T-helper 17 cell (primary cell): ENCODE results near the gene BCAS4. TPM values are rescaled to one million over a fixed set of nuclear protein-coding genes. Genes with fewer than 3 reads are reported as not detected.
"Not testable (repeated sequence)": the region's sequence is repeated elsewhere in the genome, so short reads cannot be mapped to it uniquely, and the experiment has no call there.

ENCODE experiments used
- ATAC-seq: fragments of 150-1000 bp; cut with Tn5 transposase; 2 replicates; pipeline ENCODE4 v1.10.0; 2021; ENCODE audit warnings: mild to moderate bottlenecking, moderate library complexity
- DNase-seq, 3 donors: peaks; one replicate each; pipeline versions ENCODE4 v3.0.0 to v3.0.0-alpha.2; 2020 to 2021
- H3K9me3 ChIP-seq: one replicate; pipeline ENCODE4 v1.7.0; 2013; ENCODE audit warnings: low read length, mild to moderate bottlenecking; ENCODE audit not compliant: control insufficient read depth, poor library complexity, severe bottlenecking
- H3K27ac Mint-ChIP-seq: one replicate; pipeline ENCODE4 v1.8.0; 2022; ENCODE audit warnings: mild to moderate bottlenecking, moderate library complexity, mixed read lengths
- H3K27me3 Mint-ChIP-seq: one replicate; pipeline ENCODE4 v1.8.0; 2022; ENCODE audit warnings: mixed read lengths
- H3K36me3 Mint-ChIP-seq: one replicate; pipeline ENCODE4 v1.8.0; 2022; ENCODE audit warnings: low read depth, mixed read lengths
- H3K4me1 Mint-ChIP-seq: one replicate; pipeline ENCODE4 v1.8.0; 2022; ENCODE audit warnings: mild to moderate bottlenecking, mixed read lengths
- H3K4me3 Mint-ChIP-seq: one replicate; pipeline ENCODE4 v1.8.0; 2022; ENCODE audit warnings: mild to moderate bottlenecking, moderate library complexity, mixed read lengths
- total RNA-seq, 4 donors: library from RNA in 2 of 4; stranded (reverse) in 2 of 4; gene quantifications; one replicate each; pipeline ENCODE4 v1.2.3 and lab custom pipeline; 2022 to 2026

BCAS4 gene
- total RNA-seq, 2 donors from 2014 or later, result 8.0 to 8.5 TPM

DNA sequence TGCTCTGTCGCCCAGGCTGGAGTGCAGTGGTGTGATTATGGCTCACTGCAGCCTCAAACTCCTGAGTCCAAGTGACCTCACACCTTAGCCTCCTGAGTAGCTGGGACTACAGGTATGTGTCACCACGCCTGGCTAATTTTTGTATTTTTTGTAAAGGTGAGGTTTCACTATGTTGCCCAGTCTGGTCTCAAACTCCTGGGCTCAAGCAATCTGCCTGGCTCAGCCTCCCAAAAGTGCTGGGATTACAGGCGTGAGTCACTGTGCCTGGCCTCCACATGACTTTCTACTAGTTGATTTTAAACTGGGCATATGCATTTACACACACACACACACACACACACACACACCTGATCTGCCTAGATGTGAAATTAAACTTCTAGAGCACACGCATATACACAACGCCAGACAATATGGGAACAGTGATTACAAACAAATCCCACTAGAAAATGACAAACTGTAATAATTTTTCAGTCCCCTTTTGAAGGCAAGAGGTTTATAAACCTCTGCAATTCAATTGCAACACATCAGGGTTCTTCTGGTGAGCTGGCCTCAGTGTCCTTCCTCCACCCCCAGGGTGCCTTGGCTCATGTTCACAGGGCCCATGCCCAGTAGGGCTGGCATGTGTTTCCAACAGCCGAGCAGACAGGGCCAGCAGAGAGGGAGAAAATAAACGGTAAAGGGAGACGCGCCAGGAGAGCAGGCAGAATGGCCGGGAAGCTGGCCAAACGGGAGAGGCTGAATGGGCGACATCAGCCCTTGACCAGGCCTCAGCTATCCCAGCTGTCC, 32.2 kb upstream of the BCAS4 start:
- no peaks in the 10 kb centered on the region for H3K4me1 Mint-ChIP-seq
- peaks cover 12% of the 10 kb centered on the region for H3K27me3 Mint-ChIP-seq
- H3K9me3 ChIP-seq, result no peaks in the 10 kb centered on the region
- H3K27ac Mint-ChIP-seq, result no peak overlapping the region
- no peaks in the 10 kb centered on the region for H3K36me3 Mint-ChIP-seq
- no peak overlapping the region for H3K4me3 Mint-ChIP-seq
- no peak for DNase-seq
- no peak for ATAC-seq

DNA sequence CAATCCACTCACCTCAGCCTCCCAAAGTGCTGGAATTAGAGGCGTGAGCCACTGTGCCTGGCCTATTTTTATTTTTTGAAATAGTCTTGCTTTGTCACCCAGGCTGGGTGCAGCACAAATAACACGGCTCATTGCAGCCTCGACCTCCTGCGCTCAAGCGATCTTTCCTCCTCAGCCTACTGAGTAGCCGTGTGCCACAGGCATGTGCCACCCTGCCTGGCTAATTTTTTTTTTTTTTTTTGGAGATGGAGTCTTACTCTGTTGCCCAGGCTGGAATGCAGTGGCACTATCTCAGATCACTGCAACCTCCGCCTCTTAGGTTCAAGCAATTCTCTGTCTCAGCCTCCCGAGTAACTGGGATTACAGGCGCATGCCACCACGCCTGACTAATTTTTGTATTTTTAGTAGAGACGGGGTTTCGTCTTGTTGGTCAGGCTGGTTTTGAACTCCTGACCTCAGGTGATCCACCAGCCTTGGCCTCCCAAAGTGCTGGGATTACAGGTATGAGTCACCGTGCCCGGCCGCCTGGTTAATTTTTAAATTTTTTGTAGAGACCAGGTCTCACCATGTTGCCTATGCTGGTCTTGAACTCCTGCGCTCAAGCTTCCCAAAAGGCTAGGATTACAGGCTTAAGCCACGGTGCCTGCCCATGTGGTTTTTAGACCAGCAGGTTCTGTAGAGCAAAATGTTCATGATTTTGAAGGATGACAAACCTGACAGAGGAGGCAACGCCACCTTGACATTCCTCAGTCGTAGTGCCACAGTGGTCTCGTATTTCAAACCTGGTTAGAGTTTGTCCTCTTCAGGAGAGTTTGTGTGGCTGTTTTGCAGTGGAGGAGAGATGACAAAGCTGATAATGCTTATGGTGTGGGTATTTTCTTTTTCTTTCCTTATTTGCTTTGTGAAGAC, 31.1 kb upstream of the BCAS4 start:
- H3K27me3 Mint-ChIP-seq, result peaks cover 16% of the 10 kb centered on the region
- H3K9me3 ChIP-seq, H3K4me3 Mint-ChIP-seq, ATAC-seq, H3K4me1 Mint-ChIP-seq, DNase-seq, H3K36me3 Mint-ChIP-seq, H3K27ac Mint-ChIP-seq: not testable (repeated sequence)

DNA sequence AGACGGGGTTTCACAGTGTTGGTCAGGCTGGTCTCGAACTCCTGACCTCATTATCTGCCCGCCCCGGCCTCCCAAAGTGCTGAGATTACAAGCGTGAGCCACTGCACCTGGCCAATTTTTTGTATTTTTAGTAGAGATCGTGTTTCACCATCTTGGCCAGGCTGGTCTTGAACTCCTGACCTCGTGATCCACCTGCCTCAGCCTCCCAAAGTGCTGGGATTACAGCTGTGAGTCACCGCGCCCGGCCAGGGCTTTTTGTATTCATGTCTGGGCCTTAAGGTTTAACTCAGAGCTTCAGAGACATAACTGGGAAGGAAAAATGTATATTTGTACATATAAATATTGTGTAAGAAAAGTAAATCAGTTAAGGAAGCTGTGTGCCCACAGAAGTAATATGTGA, 29.6 kb upstream of the BCAS4 start:
- H3K4me1 Mint-ChIP-seq, H3K27ac Mint-ChIP-seq, H3K36me3 Mint-ChIP-seq, DNase-seq, ATAC-seq, H3K9me3 ChIP-seq, H3K4me3 Mint-ChIP-seq: not testable (repeated sequence)
- H3K27me3 Mint-ChIP-seq, result peaks cover 16% of the 10 kb centered on the region

DNA sequence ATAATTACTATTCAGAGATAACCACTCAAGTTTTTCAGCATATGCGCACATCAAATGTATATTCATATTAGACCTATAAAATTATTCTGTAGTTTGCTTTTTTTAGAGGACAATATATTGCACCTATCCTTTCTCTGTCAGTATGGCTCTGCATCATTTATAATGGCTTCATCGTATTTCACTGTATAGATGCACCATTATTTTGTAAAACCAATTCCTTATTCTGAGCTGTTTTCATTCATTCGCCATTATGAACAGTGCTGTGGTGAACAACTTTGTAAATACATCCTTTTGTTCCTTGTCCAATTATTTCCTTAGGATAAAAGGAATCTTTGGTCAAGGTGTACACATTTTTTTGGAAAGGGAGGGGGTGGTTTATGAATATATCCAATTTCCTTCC, 29.2 kb upstream of the BCAS4 start:
- no peaks in the 10 kb centered on the region for H3K36me3 Mint-ChIP-seq
- H3K4me3 Mint-ChIP-seq, result no peak overlapping the region
- ATAC-seq (no peak), DNase-seq (no peak)
- H3K4me1 Mint-ChIP-seq, result no peaks in the 10 kb centered on the region
- no peaks in the 10 kb centered on the region for H3K9me3 ChIP-seq
- no peak overlapping the region for H3K27ac Mint-ChIP-seq
- peaks cover 16% of the 10 kb centered on the region for H3K27me3 Mint-ChIP-seq

DNA sequence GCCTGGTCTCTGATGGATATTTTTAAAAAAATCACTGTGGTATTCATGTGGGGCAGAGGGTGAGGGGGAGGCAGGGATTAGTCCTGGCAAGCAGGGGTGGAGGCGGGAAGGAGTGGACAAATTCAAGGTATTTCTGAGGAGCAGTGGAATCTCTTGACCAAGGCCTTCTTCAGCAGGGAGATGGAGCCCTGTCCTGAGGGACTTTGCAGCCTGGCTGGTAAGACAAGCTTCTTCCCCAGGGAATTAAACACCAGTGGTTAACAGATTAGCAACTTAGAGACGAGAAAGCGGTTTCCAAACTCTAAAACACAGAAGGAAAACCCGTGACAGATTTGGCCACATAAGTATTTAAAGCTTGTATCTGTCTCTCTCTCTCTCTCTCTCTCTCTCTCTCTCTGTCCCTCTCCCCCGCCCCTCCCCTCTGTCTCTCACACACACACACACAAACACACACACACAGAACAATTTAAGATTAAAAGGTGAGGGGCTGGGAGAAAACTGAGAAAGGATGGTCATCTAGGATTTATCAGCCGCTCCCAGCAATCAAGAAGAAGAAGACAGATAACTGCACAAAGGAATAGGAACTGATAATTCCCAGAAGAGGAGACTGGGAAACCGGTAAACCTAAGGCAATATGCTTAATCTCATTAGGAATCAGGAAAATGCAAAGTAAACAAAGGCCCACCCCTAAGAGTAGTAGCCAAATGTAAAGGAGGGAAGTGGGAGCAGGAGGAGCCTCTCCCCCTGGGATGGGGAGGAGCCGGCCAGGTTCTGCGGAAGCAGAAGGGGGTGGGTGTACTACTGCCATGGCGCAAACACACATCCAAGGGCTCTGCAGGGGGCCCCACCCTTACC, 27.7 kb upstream of the BCAS4 start:
- not testable (repeated sequence) for H3K9me3 ChIP-seq, H3K4me1 Mint-ChIP-seq, DNase-seq, ATAC-seq, H3K27ac Mint-ChIP-seq, H3K36me3 Mint-ChIP-seq, H3K4me3 Mint-ChIP-seq
- peaks cover 16% of the 10 kb centered on the region for H3K27me3 Mint-ChIP-seq

DNA sequence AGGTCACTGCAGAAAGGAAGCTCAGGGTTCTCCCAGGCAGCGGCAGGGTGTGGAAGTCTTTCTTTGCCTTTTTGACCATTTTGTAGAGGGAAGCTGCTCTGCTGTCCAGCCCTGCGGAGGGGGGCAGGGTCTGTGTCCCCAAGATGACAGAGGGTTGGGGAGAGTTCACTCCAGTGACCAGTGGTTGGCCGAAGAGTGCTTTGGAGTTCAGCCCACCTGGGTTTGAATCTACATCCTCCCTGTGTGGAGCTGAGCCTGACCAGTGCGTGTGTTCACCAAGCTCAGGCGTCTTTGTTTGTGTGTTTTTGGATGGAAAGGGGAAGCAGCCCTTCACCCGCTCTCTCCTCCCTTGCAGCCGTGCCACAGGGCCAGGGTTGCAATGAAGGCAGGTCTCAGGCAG, 25.9 kb upstream of the BCAS4 start:
- peaks cover 16% of the 10 kb centered on the region for H3K27me3 Mint-ChIP-seq
- H3K9me3 ChIP-seq, H3K36me3 Mint-ChIP-seq, H3K27ac Mint-ChIP-seq, DNase-seq, H3K4me3 Mint-ChIP-seq, ATAC-seq, H3K4me1 Mint-ChIP-seq: not testable (repeated sequence)

DNA sequence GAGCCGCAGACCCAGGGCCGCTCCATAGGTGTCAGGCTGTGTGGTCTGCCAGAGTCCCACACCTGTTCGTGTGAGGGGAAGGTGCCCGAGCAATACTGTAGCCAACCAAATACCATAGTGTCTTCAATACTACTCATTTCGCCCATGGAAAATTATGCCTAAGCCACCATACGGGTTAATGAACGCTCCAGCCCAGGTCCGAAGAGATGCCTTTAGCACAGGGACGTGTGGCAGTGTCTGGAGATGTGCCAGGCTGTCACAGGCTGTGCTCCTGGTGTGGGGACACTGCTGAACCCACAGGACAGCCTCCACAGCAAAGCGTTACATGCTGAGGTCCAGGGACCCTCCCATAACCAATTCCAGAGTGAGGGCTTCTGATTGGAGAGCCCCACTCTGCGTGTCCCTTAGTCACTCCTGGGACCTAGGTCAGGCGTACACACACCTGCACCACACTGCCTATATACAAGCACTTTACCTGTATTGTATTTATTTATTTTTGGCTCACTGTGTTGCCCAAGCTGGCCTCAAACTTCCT, 25.2 kb upstream of the BCAS4 start:
- H3K27ac Mint-ChIP-seq, H3K36me3 Mint-ChIP-seq, H3K9me3 ChIP-seq, H3K4me3 Mint-ChIP-seq, H3K4me1 Mint-ChIP-seq, DNase-seq, ATAC-seq: not testable (repeated sequence)
- H3K27me3 Mint-ChIP-seq, result peaks cover 16% of the 10 kb centered on the region

DNA sequence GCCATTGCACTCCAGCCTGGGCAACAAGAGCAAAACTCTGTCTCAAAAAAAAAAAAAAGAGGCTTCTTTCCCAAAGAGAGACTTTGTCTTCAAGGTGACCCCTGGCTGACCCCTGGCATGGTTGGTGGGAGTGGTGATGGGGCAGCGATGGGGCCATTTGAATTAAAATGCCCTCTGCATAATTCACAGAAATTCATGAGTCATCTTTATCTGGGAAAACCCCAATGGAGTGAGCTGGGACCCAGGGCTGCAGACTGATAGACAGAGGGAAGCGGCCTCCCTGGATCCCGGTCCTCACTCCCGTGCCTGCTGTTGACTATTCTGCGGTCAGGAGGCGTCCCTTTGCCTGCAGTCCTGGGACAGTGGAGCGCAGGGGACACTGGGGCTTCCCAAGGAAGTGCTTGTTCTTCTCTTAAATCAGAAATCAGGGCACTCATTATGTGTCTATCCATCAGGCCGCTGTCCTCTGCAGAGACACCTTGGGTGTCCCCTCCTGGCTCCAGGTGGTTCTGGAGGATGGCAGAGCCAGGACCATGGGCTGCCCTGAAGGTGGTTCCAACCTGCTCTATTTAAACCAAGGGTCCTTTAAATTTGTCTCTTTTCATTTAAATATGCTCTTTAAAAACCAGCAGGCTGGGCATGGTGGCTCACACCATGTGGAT, 23.3 kb upstream of the BCAS4 start:
- not testable (repeated sequence) for DNase-seq, H3K36me3 Mint-ChIP-seq, ATAC-seq, H3K9me3 ChIP-seq, H3K4me3 Mint-ChIP-seq, H3K4me1 Mint-ChIP-seq, H3K27ac Mint-ChIP-seq
- peaks cover 15% of the 10 kb centered on the region for H3K27me3 Mint-ChIP-seq

DNA sequence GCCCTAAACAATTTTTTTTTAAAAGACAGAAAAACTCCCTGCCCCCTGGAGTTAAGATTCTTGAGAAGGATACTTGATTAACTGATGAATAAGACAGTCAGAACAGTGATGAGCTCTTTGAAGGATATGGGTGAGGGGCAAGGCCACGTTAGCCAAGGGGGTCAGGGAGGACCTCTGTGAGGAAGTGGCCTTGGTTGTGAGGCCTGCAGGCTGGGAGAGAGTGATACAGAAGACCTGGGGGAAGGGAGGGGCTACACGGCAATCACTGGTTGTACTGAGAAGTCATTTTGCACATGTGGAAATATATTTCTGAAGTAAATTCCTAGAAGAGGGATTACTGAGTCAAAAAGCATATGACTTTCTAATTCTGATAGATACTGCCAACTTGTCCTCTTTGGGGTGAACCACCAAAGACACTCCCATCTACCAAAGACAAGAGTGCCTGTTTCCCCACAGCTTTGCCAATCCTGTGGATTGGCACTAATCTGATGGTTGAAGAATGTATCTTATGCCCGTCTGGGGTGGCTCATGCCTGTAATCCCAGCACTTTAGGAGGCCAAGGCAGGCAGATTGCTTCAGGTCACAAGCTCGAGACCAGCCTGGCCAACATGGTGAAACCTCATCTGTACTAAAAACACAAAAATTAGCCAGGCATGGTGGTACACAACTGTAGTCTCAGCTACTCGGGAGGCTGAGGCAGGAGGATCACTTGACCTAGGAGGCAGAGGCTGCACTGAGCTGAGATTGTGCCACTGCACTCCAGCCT, 22.3 kb upstream of the BCAS4 start:
- Mint-ChIP-seq H3K36me3 (no peaks in the 10 kb centered on the region), H3K27ac (no peak overlapping the region), H3K27me3 (peaks cover 4% of the 10 kb centered on the region), H3K4me1 (peaks cover 2% of the 10 kb centered on the region), H3K4me3 (no peak overlapping the region)
- ATAC-seq (no peak), DNase-seq (no peak)
- no peaks in the 10 kb centered on the region for H3K9me3 ChIP-seq

DNA sequence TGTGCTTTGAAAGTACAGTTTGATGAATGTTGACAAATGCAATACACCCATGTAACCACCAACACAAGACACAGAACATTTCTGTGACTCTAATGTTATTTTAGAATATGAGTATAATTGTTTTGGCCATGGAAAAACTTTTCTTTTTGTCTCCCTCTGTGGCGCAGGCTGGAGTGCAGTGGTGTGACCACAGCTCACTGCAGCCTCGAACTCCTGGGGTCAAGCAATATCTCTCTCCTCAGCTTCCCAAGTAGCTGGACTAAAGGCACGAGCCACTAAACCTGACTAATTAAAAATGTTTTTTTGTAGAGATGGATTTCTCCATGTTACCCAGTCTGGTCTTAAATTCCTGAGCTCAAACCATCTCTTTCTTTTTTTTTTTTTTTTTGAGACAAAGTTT, 20.3 kb upstream of the BCAS4 start:
- H3K36me3 Mint-ChIP-seq, result no peaks in the 10 kb centered on the region
- DNase-seq, result no peak
- H3K4me3 Mint-ChIP-seq, result no peak overlapping the region
- H3K9me3 ChIP-seq, result no peaks in the 10 kb centered on the region
- peaks cover 2% of the 10 kb centered on the region for H3K4me1 Mint-ChIP-seq
- ATAC-seq, result no peak
- H3K27me3 Mint-ChIP-seq, result no peaks in the 10 kb centered on the region
- H3K27ac Mint-ChIP-seq, result no peak overlapping the region

DNA sequence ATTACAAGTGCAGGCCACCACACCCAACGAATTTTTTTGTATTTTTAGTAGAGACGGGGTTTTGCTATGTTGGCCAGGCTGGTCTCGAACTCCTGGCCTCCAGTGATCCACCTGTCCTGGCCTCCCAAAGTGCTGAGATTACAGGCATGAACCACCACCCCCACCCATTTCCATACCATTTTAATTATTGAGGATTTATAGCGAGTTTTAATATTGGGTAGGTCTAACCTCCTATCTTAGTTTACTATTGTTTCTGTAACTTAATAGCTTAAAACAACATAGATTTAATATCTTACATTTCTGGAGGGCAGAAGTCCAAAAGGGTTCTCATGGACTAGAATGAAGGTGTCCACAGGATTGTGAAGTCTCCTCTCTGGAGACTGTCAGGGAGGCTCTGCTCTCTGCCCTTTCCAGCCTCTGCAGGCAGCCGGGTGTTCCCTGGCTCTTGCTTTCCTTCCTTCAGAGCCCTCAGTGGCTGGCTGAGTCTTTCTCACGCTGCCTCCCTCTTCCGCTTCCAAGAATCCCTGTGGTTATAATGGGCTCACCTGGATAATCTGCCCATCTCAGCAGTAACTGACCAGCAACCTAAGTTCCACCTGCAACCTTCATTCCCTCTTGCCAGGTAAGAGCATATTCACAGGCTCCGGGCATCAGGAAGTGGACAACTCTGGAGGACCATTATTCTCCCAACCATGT, 18.6 kb upstream of the BCAS4 start:
- ATAC-seq, result no peak
- Mint-ChIP-seq H3K27me3 (peaks cover 5% of the 10 kb centered on the region), H3K4me1 (peaks cover 2% of the 10 kb centered on the region)

More for the DNA sequence above, 18.6 kb upstream of the BCAS4 start:
- DNase-seq, result no peak
- no peaks in the 10 kb centered on the region for H3K36me3 Mint-ChIP-seq
- no peak overlapping the region for H3K27ac Mint-ChIP-seq
- no peak overlapping the region for H3K4me3 Mint-ChIP-seq
- no peaks in the 10 kb centered on the region for H3K9me3 ChIP-seq
